Loucy (cell line): ENCODE results near the gene PRIMPOL.

Source experiments
- CTCF ChIP-seq: fragments of 200-600 bp; sonication (generic); conservative IDR thresholded peaks from 2 replicates; pipeline ENCODE4 v1.5.1; 2014; ENCODE audit warnings: mild to moderate bottlenecking, antibody characterized with exemption, low read length
- EZH2phosphoT487 ChIP-seq: fragments of 200-600 bp; IDR thresholded peaks from 2 replicates; pipeline ENCODE4 v1.6.1; 2018; ENCODE audit warnings: antibody characterized with exemption, mild to moderate bottlenecking, moderate library complexity, borderline replicate concordance

GRCh38 chr4:184699941-184700340, 50.4 kb downstream of the PRIMPOL start:
- no peak for TF ChIP-seq CTCF
- TF ChIP-seq EZH2phosphoT487, result no peak
